MM.1S (cell line): ENCODE results near the gene TPM3.
A peak's percentile ranks its signal among the peaks of the same experiment; 100 is the strongest.
"Not testable (repeated sequence)": the region's sequence is repeated elsewhere in the genome, so short reads cannot be mapped to it uniquely, and the experiment has no call there.

Source experiments
- DNase-seq: peaks from one replicate; pipeline ENCODE4 v3.0.0-alpha.2; 2015
- H2AFZ ChIP-seq: fragments of 300-600 bp; sonication (generic); 2 replicates; pipeline ENCODE4 v1.6.0; 2016; ENCODE audit warnings: antibody characterized with exemption, low read length
- H3F3A ChIP-seq: fragments of 300-600 bp; sonication (generic); 2 replicates; pipeline ENCODE4 v1.6.1; 2016; ENCODE audit warnings: mild to moderate bottlenecking, antibody characterized with exemption, low read length, moderate library complexity, mixed read lengths; ENCODE audit not compliant: insufficient read depth
- H3K27ac ChIP-seq: fragments of 300-600 bp; sonication (generic); 2 replicates; pipeline ENCODE4 v1.5.1; 2016; ENCODE audit warnings: mild to moderate bottlenecking, low read length
- H3K27me3 ChIP-seq: fragments of 300-600 bp; sonication (generic); replicated peaks from 2 replicates; pipeline ENCODE4 v1.6.0; 2016; ENCODE audit warnings: low read length; ENCODE audit not compliant: insufficient read depth
- H3K36me3 ChIP-seq: fragments of 300-600 bp; sonication (generic); replicated peaks from 2 replicates; pipeline ENCODE4 v1.6.1; 2016; ENCODE audit warnings: mild to moderate bottlenecking, low read length, mixed read lengths; ENCODE audit not compliant: insufficient read depth
- H3K4me1 ChIP-seq: fragments of 300-600 bp; sonication (generic); 2 replicates; pipeline ENCODE4 v1.6.1; 2016; ENCODE audit warnings: low read length, mixed read lengths
- H3K4me2 ChIP-seq: fragments of 300-600 bp; sonication (generic); 2 replicates; pipeline ENCODE4 v1.6.0; 2016; ENCODE audit warnings: low read depth, low read length
- H3K4me3 ChIP-seq: fragments of 300-600 bp; sonication (generic); 2 replicates; pipeline ENCODE4 v1.5.1; 2016; ENCODE audit warnings: low read length, mixed read lengths
- H3K79me2 ChIP-seq: fragments of 300-600 bp; sonication (generic); 2 replicates; pipeline ENCODE4 v1.6.1; 2016; ENCODE audit warnings: mixed run types, low read length, mixed read lengths
- H3K9ac ChIP-seq: fragments of 300-600 bp; sonication (generic); 2 replicates; pipeline ENCODE4 v1.6.1; 2016; ENCODE audit warnings: low read length, mixed read lengths
- H3K9me2 ChIP-seq: fragments of 300-600 bp; sonication (generic); replicated peaks from 2 replicates; pipeline ENCODE4 v1.6.1; 2016; ENCODE audit warnings: mild to moderate bottlenecking, low read length, mixed read lengths; ENCODE audit not compliant: insufficient read depth
- H3K9me3 ChIP-seq: fragments of 300-600 bp; sonication (generic); replicated peaks from 2 replicates; pipeline ENCODE4 v1.6.1; 2016; ENCODE audit warnings: mild to moderate bottlenecking, low read length, mixed read lengths; ENCODE audit not compliant: insufficient read depth
- H4K20me1 ChIP-seq: fragments of 300-600 bp; sonication (generic); 2 replicates; pipeline ENCODE4 v1.6.1; 2016; ENCODE audit warnings: mild to moderate bottlenecking, low read length, moderate library complexity, mixed read lengths; ENCODE audit not compliant: insufficient read depth
- EZH2 ChIP-seq: fragments of 300-600 bp; sonication (generic); optimal IDR thresholded peaks from 2 replicates; pipeline ENCODE3; 2017; ENCODE audit warnings: low read depth, mild to moderate bottlenecking, antibody characterized with exemption, low read length, mixed read lengths
- EZH2phosphoT487 ChIP-seq: fragments of 300-600 bp; sonication (generic); IDR thresholded peaks from 2 replicates; pipeline ENCODE4 v1.6.1; 2018; ENCODE audit warnings: antibody characterized with exemption, low read length
- TF ChIP-seq, protein P1 (sequence below): fragments of 300-600 bp; sonication (generic); IDR thresholded peaks from 2 replicates; pipeline ENCODE4 v1.5.1; 2016; ENCODE audit warnings: antibody characterized with exemption, low read length, mixed read lengths

Gene TPM3

DNA sequence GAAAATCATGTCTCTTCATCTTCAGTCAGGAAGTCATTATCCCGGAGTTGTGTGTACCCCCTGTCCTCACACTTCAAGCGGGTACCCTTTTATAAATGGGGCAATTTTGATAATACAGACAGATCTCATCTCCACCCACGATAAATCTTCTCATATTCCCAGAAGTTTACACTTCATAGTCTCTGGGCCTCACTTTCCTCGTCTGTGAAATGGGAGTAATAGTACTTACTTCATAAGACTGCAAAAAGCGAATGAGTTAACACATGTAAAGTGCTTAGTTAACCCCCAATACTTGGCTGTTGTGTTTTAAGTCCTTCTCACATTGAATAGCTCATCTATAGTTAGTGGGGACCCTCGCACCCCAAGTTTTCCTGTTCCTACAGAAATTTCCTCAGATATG is 37.8 kb downstream of the TPM3 start:
- no peak overlapping the region for H3K9ac ChIP-seq
- H3K36me3 ChIP-seq, result peaks cover 4% of the 10 kb centered on the region; the same call in 1 of the 2 replicates
- DNase-seq, result no peak
- no peaks in the 10 kb centered on the region for H3K9me3 ChIP-seq
- H3K27ac ChIP-seq, result no peak overlapping the region
- no peaks in the 10 kb centered on the region for H3K27me3 ChIP-seq
- H4K20me1 ChIP-seq, result peaks cover 12% of the 10 kb centered on the region
- H3F3A ChIP-seq, result peaks cover 17% of the 10 kb centered on the region
- H2AFZ ChIP-seq, result no peak overlapping the region
- no peak overlapping the region for H3K4me2 ChIP-seq
- peaks cover 13% of the 10 kb centered on the region for H3K79me2 ChIP-seq
- H3K9me2 ChIP-seq, result no peaks in the 10 kb centered on the region
- TF ChIP-seq, protein P1, sequence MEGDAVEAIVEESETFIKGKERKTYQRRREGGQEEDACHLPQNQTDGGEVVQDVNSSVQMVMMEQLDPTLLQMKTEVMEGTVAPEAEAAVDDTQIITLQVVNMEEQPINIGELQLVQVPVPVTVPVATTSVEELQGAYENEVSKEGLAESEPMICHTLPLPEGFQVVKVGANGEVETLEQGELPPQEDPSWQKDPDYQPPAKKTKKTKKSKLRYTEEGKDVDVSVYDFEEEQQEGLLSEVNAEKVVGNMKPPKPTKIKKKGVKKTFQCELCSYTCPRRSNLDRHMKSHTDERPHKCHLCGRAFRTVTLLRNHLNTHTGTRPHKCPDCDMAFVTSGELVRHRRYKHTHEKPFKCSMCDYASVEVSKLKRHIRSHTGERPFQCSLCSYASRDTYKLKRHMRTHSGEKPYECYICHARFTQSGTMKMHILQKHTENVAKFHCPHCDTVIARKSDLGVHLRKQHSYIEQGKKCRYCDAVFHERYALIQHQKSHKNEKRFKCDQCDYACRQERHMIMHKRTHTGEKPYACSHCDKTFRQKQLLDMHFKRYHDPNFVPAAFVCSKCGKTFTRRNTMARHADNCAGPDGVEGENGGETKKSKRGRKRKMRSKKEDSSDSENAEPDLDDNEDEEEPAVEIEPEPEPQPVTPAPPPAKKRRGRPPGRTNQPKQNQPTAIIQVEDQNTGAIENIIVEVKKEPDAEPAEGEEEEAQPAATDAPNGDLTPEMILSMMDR, result no peak
- TF ChIP-seq EZH2phosphoT487, result no peak
- TF ChIP-seq EZH2, result no peak
- H3K4me3 ChIP-seq, result no peak overlapping the region
- peaks cover 10% of the 10 kb centered on the region for H3K4me1 ChIP-seq

GRCh38 chr1:154151311-154151710 is 40.6 kb downstream of the TPM3 start:
- no peaks in the 10 kb centered on the region for H3K9me3 ChIP-seq
- no peak for DNase-seq
- no peaks in the 10 kb centered on the region; the same call in 1 of the 2 replicates for H3K36me3 ChIP-seq
- no peaks in the 10 kb centered on the region for H4K20me1 ChIP-seq
- H3K4me3 ChIP-seq, result no peak overlapping the region
- no peaks in the 10 kb centered on the region for H3K4me1 ChIP-seq
- no peaks in the 10 kb centered on the region for H3K79me2 ChIP-seq
- H3K9ac ChIP-seq, result 0 out of 2 replicates have a peak overlapping the region, but pooled peaks have one; percentile 3
- no peak overlapping the region for H2AFZ ChIP-seq
- H3K4me2 ChIP-seq, result no peak overlapping the region
- TF ChIP-seq, protein P1, result no peak
- TF ChIP-seq EZH2 (no peak), EZH2phosphoT487 (no peak)
- no peaks in the 10 kb centered on the region for H3K27me3 ChIP-seq
- peaks cover 4% of the 10 kb centered on the region; the same call in 1 of the 2 replicates for H3F3A ChIP-seq
- H3K9me2 ChIP-seq, result no peaks in the 10 kb centered on the region
- no peak overlapping the region for H3K27ac ChIP-seq

- Histone ChIP-seq H3K4me2 (no peak overlapping the region), H4K20me1 (no peaks in the 10 kb centered on the region), H3K9ac (no peak overlapping the region), H3K9me3 (no peaks in the 10 kb centered on the region), H2AFZ (no peak overlapping the region), H3F3A (no peaks in the 10 kb centered on the region), H3K4me3 (no peak overlapping the region), H3K9me2 (no peaks in the 10 kb centered on the region), H3K79me2 (no peaks in the 10 kb centered on the region), H3K36me3 (no peaks in the 10 kb centered on the region), H3K27ac (no peak overlapping the region), H3K27me3 (no peaks in the 10 kb centered on the region), H3K4me1 (no peaks in the 10 kb centered on the region)
- no peak for TF ChIP-seq EZH2
- no peak for DNase-seq
Measured at GRCh38 chr1:154148807-154149206, 43.1 kb downstream of the TPM3 start.

GRCh38 chr1:154147505-154147904 is 44.4 kb downstream of the TPM3 start:
- H2AFZ ChIP-seq, H3F3A ChIP-seq, H4K20me1 ChIP-seq, DNase-seq, H3K9me2 ChIP-seq, H3K4me3 ChIP-seq, H3K27me3 ChIP-seq, H3K36me3 ChIP-seq, H3K4me1 ChIP-seq, H3K9me3 ChIP-seq, H3K79me2 ChIP-seq, H3K4me2 ChIP-seq, H3K27ac ChIP-seq, H3K9ac ChIP-seq: not testable (repeated sequence)
